Measurements from ENCODE around the gene ZBTB8A.

GRCh38 chr1:32533792-32534327, 5.4 kb upstream of the ZBTB8A start:
- TF ChIP-seq CTCF (IDR thresholded peaks at IDR 0.05; ENCODE audit: insufficient read depth, low read length, poor library complexity, severe bottlenecking) (no peak), EZH2phosphoT487 (conservative IDR thresholded peaks at IDR 0.05; ENCODE audit: low read length) (no peak)
